Glutamatergic neuron (in vitro differentiated cells): ENCODE data around the gene MAPK8IP3. TPM values are rescaled to one million over a fixed set of nuclear protein-coding genes. Genes with fewer than 3 reads are reported as not detected.

ENCODE experiments used
- DNase-seq: peaks from one replicate; pipeline ENCODE4 v3.0.0; 2022
- H3K27ac Mint-ChIP-seq: one replicate; pipeline ENCODE4 v1.8.0; 2020; ENCODE audit warnings: mild to moderate bottlenecking, mixed read lengths, inconsistent platforms; ENCODE audit not compliant: unreplicated experiment
- H3K27me3 Mint-ChIP-seq: one replicate; pipeline ENCODE4 v1.8.0; 2020; ENCODE audit warnings: mild to moderate bottlenecking, moderate library complexity, mixed read lengths, inconsistent platforms; ENCODE audit not compliant: unreplicated experiment
- H3K36me3 Mint-ChIP-seq: one replicate; pipeline ENCODE4 v1.8.0; 2020; ENCODE audit warnings: mild to moderate bottlenecking, mixed read lengths, inconsistent platforms; ENCODE audit not compliant: unreplicated experiment
- H3K4me1 Mint-ChIP-seq: one replicate; pipeline ENCODE4 v1.8.0; 2020; ENCODE audit warnings: mild to moderate bottlenecking, low read depth, mixed read lengths, inconsistent platforms; ENCODE audit not compliant: unreplicated experiment
- H3K4me3 Mint-ChIP-seq: one replicate; pipeline ENCODE4 v1.8.0; 2020; ENCODE audit warnings: mild to moderate bottlenecking, mixed read lengths, inconsistent platforms; ENCODE audit not compliant: unreplicated experiment
- H3K9me3 Mint-ChIP-seq: one replicate; pipeline ENCODE4 v1.8.0; 2020; ENCODE audit warnings: mild to moderate bottlenecking, moderate library complexity, mixed read lengths, inconsistent platforms; ENCODE audit not compliant: unreplicated experiment
- CTCF ChIP-seq: fragments of 200-600 bp; sonication (generic); IDR thresholded peaks from one replicate; pipeline ENCODE4 v1.5.0; 2021; ENCODE audit not compliant: partially characterized antibody, unreplicated experiment
- total RNA-seq: library from RNA; stranded (reverse); fragmentation: NEBNext Ultra II Directional; extraction: Animal tissue kit (Norgen Biotek cat#: 25700); gene quantifications from one replicate; pipeline ENCODE4 v1.2.1, GENCODE V29; 2021; ENCODE audit not compliant: unreplicated experiment

MAPK8IP3 gene
- total RNA-seq, 1 donor from 2014 or later, result 281 TPM

GRCh38 chr16:1768767-1769401, 62.9 kb downstream of the MAPK8IP3 start:
- Mint-ChIP-seq H3K9me3 (peaks cover 18% of the 10 kb centered on the region), H3K36me3 (no peaks in the 10 kb centered on the region), H3K27ac (no peak overlapping the region), H3K4me3 (no peak overlapping the region), H3K4me1 (peaks cover 4% of the 10 kb centered on the region), H3K27me3 (peaks cover 15% of the 10 kb centered on the region)
- TF ChIP-seq CTCF, result no peak
- DNase-seq, result no peak

GRCh38 chr16:1769402-1770300, 63.7 kb downstream of the MAPK8IP3 start:
- peaks cover 18% of the 10 kb centered on the region for H3K9me3 Mint-ChIP-seq
- peak overlapping the region; percentile 93 for H3K4me3 Mint-ChIP-seq
- no peak for TF ChIP-seq CTCF
- H3K27me3 Mint-ChIP-seq, result peaks cover 15% of the 10 kb centered on the region
- peak overlapping the region; percentile 90 for H3K27ac Mint-ChIP-seq
- no peaks in the 10 kb centered on the region for H3K36me3 Mint-ChIP-seq
- no peak for DNase-seq
- H3K4me1 Mint-ChIP-seq, result peaks cover 4% of the 10 kb centered on the region

GRCh38 chr16:1770328-1771187, 64.6 kb downstream of the MAPK8IP3 start:
- Mint-ChIP-seq H3K4me3 (peak overlapping the region; percentile 93), H3K36me3 (no peaks in the 10 kb centered on the region), H3K4me1 (peaks cover 7% of the 10 kb centered on the region), H3K9me3 (peaks cover 18% of the 10 kb centered on the region), H3K27me3 (peaks cover 15% of the 10 kb centered on the region), H3K27ac (peak overlapping the region; percentile 90)
- no peak for TF ChIP-seq CTCF
- DNase-seq, result peak; percentile 72

GRCh38 chr16:1771188-1771863, 65.3 kb downstream of the MAPK8IP3 start, which contains the start of gene NME3:
Gene NME3, minus strand, starts transcription at chr16:1771543. Its CDS starts 9 bp downstream, at chr16:1771534.
- Mint-ChIP-seq H3K4me3 (peak within 1 kb of the TSS; percentile 99), H3K27ac (peak within 1 kb of the TSS; percentile 96), H3K9me3 (peaks cover 21% of the 10 kb centered on the region), H3K36me3 (no peaks in the 10 kb centered on the region), H3K27me3 (peaks cover 15% of the 10 kb centered on the region), H3K4me1 (peaks cover 7% of the 10 kb centered on the region)
- no peak for TF ChIP-seq CTCF
- peak; percentile 88 for DNase-seq
